GM21515 (cell line): ENCODE data around the gene OR52N4.
"Not testable (repeated sequence)": the region's sequence is repeated elsewhere in the genome, so short reads cannot be mapped to it uniquely, and the experiment has no call there.

ENCODE experiments used
- ATAC-seq: cut with Tn5 transposase; IDR thresholded peaks from one replicate; pipeline ENCODE4 v1.9.1; 2021; ENCODE audit not compliant: unreplicated experiment

The OR52N4 gene

DNA sequence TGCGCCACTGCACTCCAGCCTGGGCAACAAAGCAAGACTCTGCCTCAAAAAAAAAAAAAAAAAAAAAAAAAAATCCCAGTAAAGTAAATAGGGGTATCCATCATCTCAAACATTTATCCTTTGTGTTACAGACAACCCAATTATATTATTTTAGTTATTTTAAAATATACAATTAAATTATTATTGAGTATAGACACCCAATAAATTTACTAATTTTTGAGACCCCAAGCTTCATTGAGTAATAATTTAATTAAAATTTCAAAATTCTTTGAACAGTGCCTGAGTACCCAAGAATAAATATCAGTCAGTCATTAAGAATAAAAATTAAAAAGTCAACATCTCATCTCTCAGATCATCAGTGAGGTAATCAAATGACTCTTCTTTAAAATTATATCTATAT, at the start of gene OR52N4:
Gene OR52N4, plus strand, starts transcription at position 301 of the 400 bp plus-strand sequence. CDS start 498 bp downstream, outside the sequence.
- no peak for ATAC-seq

- ATAC-seq = no peak
These were observed 48.4 kb upstream of the OR52N4 start for GRCh38 chr11:5705688-5706087.

GRCh38 chr11:5712507-5712906, 41.5 kb upstream of the OR52N4 start:
- ATAC-seq = no peak

DNA sequence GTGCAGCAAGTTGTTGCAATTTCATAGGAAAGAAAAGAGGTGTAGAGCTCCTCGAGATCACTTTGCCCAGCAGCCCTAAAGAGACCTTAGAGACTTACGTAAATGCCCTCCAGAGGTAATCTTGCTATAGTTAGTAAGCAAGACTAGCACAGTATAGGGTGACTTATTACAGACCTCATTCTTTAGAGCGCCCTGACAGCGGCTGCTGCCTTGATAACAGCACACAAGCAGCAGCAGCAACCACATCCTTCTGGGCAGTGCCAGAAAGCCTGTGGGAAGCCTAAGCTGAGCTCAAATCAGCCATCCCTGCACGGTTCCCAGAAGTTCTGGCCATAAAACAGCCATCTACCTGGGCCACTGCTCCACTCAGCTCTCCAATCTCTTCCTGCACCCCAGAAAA, 40.3 kb upstream of the OR52N4 start:
- ATAC-seq = no peak

GRCh38 chr11:5716518-5716917, 37.5 kb upstream of the OR52N4 start:
- not testable (repeated sequence) for ATAC-seq

GRCh38 chr11:5719703-5720495, 34.1 kb upstream of the OR52N4 start:
- no peak for ATAC-seq

- no peak for ATAC-seq
These were observed 31.4 kb upstream of the OR52N4 start for GRCh38 chr11:5722622-5723021.

DNA sequence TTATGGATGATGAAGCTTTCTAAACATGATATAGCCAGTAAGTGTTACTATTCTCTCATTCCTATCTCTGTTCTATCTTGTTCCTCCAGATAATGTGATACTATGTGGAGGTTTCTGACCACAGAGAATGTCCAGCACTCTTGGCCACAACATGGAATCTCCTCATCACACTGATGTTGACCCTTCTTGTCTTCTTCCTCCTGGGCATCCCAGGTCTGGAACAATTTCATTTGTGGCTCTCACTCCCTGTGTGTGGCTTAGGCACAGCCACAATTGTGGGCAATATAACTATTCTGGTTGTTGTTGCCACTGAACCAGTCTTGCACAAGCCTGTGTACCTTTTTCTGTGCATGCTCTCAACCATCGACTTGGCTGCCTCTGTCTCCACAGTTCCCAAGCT, 27.7 kb upstream of the OR52N4 start:
- no peak for ATAC-seq

DNA sequence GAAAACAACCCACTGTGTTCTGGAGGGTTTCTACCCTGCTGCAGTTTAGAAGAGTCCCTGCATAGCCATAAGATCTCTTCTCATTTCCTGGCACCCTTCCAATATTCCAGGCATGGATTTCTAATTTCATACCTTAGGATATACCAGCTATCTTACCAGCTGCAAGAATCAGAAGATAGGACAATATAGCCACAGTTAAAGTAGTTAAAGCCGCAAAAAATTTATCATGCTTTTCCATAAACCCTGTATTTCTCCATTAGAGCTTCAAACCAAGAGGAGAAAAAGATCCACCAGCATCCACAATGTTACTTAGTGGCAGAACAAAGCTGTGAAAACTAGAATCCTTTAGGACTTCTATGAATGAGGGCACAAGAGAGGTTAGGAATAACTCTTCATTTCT, 26.4 kb upstream of the OR52N4 start:
- no peak for ATAC-seq

DNA sequence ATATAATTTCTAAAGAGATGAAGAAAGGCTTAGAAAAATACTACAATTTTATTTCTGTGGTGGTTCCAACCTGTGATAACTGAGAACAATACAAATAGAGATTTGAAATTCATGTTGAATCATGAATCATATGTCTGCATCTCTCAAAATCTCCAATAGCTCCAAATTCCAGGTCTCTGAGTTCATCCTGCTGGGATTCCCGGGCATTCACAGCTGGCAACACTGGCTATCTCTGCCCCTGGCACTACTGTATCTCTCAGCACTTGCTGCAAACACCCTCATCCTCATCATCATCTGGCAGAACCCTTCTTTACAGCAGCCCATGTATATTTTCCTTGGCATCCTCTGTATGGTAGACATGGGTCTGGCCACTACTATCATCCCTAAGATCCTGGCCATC, 17.6 kb upstream of the OR52N4 start, which contains the start of gene OR56B1:
Gene OR56B1, plus strand, starts transcription at position 53 of the 400 bp plus-strand sequence. Its CDS starts 69 bp downstream, at position 122.
- no peak for ATAC-seq

GRCh38 chr11:5737091-5737490, 17.0 kb upstream of the OR52N4 start:
- no peak for ATAC-seq

DNA sequence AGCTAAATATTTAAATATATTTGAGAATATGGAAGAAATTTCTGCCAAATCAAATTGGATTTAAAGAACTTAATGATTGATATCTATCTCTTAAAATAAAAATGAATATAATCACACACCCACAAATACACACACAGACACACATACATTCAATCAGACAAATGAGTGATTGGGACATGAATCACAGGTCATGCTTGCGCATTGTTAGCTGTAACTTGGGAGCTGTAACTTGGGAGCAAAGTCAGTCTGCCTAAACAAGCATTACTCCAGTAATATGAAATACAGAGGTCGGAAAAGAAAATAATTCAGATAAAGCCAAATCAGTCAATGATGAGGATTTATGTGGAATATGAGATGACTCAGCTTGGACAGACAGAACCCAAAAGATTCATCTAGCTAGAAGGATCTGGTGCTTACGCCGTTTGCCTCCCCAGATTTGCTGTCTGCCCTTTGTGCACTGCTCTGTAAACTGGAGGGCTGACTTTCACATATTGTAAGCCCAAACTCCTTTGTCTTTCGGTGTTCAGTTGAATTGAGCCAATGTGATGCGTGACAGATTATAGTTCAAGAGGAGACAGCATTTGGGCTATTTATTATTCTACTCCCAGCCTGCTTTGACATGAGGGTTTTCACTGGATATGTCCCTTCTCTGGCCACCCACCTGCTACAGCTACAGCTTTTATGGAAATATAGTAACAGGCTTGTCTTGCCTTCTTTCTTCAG, 16.2 kb upstream of the OR52N4 start:
- no peak for ATAC-seq

DNA sequence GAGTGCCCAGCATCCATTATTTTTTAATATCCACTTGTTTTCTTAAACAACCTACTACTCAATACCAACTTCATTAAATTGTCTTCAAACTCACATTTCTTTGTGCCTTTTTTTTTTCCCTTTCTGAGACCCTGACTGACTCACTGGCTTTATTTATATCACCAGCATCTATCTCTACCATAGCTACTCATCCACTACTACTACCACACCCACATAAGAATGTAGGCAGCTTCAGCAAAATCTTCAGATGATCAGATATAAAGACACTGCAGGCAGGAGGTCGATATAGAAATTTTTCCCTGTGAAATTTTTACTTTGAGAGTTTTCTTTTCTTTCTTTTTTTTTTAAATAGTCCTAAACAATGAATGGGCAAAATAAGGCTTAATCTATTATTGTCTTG, 15.6 kb upstream of the OR52N4 start:
- ATAC-seq = no peak

GRCh38 chr11:5746614-5747013, 7.4 kb upstream of the OR52N4 start:
- ATAC-seq = no peak

DNA sequence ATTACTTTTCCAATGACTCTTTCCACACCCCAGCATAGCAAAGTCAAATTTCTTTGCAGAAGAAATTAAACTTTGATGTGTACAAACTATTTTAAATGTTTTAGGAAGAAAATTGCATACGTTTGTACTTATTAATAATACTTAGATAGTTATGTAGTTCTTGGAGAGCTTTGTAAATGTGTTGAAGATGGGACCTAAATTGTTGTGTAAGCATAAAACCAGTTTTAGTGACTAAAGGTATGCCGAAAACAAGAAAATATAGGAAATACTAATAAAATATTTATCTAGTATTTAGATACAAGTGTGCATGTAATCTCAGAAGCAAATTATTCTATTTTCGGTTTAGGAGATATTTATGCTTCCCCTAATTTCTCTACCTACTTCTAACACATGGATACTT, 4.2 kb upstream of the OR52N4 start:
- no peak for ATAC-seq

DNA sequence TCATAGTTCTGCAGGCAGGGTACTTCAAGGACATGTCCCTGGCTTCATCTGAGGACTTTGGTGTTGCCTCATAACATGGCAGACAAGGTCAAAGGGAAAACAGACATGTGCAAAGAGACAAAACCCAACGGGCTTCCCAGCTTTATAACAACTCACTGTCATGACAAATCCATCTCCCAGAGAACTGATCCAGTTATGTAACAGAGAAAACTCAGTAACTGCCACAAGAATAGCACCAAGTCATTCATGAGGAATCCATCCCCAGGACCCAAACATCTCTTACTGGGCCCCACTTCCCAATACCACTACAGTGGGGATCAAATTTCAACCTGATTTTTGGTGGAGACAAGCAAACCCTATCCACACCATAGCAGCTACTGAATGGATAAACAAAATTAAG, 13.0 kb downstream of the OR52N4 start:
- ATAC-seq = no peak

DNA sequence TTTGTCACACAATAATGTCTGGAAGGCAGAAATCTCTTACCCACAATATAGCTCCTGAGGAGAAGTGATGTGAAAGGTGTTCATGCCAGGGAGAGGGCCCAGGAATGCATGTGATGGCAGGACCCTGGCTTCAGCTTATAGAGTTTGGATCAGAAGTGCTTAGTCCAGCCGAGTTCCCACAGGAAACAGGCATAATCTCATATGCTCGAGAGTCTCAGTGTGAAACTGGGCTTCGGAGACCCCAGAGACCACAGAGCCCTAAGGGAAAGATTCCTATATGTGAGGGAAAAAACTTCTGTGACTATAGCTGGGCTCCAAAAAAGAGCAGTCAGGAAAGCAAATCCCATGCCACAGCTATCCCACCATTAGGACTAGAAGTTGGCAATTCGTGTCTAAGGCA, 29.2 kb downstream of the OR52N4 start, which contains the start of gene OR52N5:
Gene OR52N5, minus strand, starts transcription at position 101 of the 400 bp plus-strand sequence. CDS start 4,721 bp downstream, outside the sequence.
- no peak for ATAC-seq

- ATAC-seq = no peak
These were observed 37.1 kb downstream of the OR52N4 start, which contains the start of gene OR52N1 for GRCh38 chr11:5791165-5791564. Gene OR52N1 (minus strand): TSS chr11:5791265. CDS start chr11:5788816, 2,449 bp downstream.

DNA sequence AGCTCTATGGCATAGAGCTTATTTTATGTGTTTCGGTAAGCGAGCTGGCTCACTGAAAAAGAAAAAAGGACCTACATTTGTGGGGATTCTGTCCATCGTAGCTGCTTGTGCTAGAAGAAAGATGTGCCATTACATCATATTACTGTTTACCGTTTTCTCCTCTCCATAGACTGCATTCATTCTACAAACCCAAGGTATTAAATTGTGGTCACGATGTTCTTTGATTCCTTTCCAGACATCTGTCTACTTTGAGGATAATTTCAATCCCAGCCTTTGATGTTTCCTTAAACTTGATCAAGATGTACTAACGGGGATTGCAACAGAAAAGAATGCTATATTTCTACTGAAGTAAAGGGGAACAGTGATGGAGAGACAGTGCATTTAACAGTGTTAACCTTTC, 42.5 kb downstream of the OR52N4 start:
- no peak for ATAC-seq

- no peak for ATAC-seq
These were observed 49.9 kb downstream of the OR52N4 start for GRCh38 chr11:5803982-5804381.
